GM18909 (cell line): ENCODE data around the gene JAZF1.

ENCODE experiments used
- ATAC-seq: cut with Tn5 transposase; IDR thresholded peaks from one replicate; pipeline ENCODE4 v1.9.1; 2021; ENCODE audit warnings: mild to moderate bottlenecking; ENCODE audit not compliant: unreplicated experiment, poor library complexity

The JAZF1 gene

DNA sequence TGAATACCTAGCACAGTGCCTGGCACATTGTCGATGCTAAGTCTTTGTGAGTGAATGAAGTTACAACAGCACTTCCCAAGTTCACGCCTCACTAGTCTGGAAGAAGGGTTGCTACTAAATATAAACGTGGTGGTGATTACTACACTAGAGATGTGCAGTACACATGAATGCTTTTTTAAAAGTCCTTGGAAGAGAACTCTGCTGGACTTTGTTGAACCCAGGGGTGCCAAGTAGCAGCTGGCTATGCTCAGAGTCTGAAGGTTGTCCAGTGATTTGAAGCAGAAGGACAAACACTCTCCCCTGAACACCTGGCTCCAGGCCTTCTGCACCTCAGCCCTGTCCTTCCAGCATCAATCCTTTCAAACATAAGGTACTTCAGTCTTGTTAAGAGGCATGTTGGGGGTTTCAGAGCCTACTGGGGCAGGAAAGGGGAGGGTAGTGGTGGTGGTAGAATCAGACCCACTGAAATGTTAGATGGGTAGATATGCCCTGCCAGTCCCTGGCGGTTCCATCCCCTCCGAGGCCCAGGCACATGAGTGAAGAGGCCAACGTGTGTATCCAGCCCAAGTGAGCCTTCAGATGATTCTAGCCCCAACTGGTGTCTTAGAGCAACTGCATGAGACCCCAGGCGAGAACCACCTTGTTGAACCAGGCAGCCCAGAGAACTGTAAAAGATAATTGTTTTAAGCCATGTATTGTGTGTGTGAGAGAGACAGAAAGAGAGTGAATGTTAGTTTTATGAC is 346.2 kb downstream of the JAZF1 start:
- no peak for ATAC-seq

GRCh38 chr7:27826357-27826756 is 354.2 kb downstream of the JAZF1 start:
- ATAC-seq: no peak

DNA sequence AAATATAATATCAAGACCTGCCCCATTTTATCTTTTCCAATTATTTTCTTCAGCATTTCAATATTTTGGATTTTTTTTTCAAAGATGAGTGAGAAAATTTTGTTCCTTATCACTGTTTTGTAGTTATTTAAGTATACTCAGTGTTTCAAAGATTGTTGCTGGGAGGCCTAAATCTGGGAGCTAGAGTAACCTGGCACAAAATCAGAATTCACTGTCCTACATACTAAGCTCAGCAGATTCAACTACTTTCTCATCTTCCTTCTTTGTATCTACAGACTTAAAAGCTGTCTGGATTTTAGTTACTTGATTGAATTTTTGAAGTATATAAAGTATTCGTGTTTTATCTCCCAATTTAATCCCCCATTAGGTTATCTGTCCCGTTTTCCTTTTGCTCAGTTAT is 354.7 kb downstream of the JAZF1 start:
- ATAC-seq: no peak

DNA sequence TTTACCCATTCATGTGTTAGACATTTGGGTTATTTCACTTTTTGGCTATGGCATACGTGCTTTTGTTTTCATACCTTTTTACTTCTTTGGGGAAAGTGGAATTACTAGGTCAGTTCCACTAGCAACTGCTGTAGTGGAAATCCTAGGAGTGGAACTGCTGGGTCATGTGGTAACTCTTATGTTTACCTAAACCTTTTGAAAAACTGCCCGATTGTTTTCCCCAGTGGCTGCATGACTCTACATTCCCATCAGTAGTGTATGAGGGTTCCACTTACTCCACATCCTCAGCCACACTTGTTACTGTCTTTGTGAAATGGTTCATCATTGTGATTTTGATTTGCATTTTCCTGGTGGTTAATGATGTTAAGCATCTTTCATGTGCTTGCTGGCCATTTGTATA is 358.4 kb downstream of the JAZF1 start:
- no peak for ATAC-seq

DNA sequence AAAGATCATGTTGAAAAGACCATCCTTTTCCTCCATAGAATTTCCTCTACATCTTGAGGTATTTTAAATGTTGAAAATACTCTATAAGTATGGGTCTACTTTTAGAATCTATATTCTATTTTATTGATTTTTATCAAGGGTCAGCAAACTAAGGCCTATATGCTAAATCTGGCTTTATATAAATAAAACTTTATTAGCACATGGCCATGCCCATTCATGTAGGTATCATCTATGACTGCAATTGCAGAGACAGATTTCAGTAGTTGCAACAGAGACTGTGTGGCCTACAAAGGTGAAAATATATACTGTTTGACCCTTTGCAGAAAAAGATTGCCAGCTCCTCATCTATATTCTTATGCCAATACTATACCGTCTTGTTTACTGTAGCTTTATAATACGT is 367.9 kb downstream of the JAZF1 start:
- ATAC-seq: no peak

GRCh38 chr7:27810186-27810585 is 370.4 kb downstream of the JAZF1 start:
- no peak for ATAC-seq

DNA sequence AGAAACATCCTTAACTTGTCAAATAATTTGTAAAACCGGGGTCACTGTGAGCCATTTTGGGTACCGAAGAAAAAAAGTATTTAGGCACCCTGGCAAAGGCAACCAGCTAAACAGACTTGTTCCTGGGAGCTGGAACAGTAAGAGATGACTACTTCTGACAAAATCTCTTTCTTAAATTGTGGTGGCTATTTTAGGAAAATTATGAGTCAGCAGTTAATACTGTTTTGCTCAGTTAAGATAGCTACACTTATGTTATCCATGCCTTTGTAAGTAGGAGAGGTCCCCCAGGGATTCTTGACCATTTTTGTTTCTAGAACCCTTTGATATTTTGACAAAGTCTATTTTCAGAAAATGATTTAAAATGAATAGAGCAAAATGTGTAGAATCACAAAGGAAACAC is 372.0 kb downstream of the JAZF1 start:
- no peak for ATAC-seq

GRCh38 chr7:27804139-27804538 is 376.5 kb downstream of the JAZF1 start:
- ATAC-seq: no peak

DNA sequence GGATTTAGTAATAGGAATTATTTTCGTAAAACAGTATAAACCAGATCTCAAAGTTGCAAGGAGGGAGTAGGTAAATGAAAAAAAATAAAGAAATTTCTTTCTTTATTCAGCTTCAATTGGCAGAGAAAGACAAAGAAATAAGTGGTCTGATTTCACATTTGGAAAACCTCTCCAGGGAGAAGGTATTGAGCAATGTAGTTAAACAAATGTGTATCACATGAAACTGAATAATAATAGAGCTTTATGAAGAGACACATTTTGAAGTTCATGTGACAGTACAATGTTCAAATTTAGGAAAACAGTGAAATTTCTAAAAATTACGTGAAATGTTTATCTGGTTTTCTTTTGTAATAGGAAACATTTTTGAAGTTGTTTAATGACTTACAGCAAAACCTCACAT is 377.6 kb downstream of the JAZF1 start:
- no peak for ATAC-seq

GRCh38 chr7:27799212-27799611 is 381.4 kb downstream of the JAZF1 start:
- no peak for ATAC-seq

DNA sequence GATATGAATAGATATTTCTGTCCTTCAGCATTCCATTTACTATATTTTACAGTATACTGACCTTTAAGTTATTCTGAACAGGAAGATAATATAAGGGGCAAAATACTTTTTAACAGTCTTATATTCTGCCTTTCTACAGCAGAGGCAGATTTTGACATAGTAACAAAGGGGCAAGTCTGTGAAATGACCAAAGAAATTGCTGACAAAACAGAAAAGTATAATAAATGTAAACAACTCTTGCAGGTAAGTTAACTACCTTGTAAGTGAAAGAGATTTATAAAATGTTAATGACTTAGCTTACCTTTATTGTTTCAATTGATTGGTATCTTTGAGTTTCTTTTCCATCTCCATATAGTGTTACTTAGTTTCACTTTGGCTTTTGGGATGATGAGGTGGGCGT is 384.6 kb downstream of the JAZF1 start:
- ATAC-seq: no peak

- ATAC-seq: no peak
Measured at GRCh38 chr7:27793780-27794179, 386.8 kb downstream of the JAZF1 start.

DNA sequence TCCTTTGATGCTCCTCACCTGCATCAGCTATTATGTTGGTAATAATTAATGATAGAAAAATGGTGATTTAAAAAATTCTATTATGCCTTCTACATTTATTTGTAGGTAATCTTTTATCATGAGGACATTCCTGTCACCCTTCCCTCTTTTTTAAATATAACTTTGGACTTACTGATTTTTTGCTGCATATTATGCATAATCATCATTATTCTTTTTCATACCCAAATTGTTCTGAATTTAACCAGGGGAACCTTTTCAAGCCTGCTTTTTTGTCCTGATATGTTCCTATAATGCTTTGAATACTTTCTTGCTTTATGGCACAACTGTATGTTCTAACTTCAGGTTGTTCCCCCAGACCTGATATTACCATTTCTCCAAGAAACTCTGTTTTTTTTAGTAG is 392.2 kb downstream of the JAZF1 start:
- no peak for ATAC-seq

DNA sequence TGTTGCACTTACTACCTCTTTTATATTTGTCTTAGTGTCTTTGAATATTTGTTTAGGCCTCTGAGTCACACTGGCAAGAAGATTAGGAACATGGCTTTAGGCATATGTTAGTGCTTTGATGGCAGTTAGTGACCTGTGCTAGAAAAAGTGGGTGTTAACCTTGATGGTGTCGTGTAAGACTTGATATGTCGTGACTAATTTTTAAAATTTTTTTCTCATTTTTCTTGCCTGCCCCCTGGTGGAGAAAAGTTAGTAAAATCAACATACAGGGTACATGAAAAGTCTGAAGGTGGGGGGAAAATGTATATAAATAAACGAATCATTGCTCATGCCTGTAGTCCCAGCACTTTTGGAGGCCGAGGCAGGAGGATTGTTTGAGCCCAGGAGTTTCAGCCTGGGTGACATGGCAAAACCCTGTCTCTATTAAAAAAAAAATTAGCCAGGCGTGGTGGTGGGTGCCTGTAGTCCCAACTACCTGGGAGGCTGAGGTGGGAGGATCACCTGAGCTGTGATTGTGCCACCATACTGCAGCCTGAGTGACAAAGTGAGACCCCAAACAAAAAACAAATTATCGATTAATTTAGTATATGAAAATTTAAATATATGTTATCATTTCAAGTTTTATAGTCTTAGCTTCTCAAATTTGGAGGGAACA is 396.1 kb downstream of the JAZF1 start:
- ATAC-seq: no peak

- no peak for ATAC-seq
Measured at GRCh38 chr7:27782849-27783248, 397.7 kb downstream of the JAZF1 start.

- ATAC-seq: no peak
Measured at GRCh38 chr7:27781188-27781587, 399.4 kb downstream of the JAZF1 start.
